Right cardiac atrium (tissue), 5 donors: Measurements from ENCODE around the gene FOXE3. TPM values are rescaled to one million over a fixed set of nuclear protein-coding genes. Genes with fewer than 3 reads are reported as not detected.
"Not testable (repeated sequence)": the region's sequence is repeated elsewhere in the genome, so short reads cannot be mapped to it uniquely, and the experiment has no call there.

Source experiments
- ATAC-seq, 2 donors: fragments of 200-7000 bp; cut with Tn5 transposase; one replicate each; pipeline versions ENCODE4 v1.8.0 to v1.9.1; 2020; ENCODE audit warnings: moderate library complexity in 2 of 2, mild to moderate bottlenecking in 1 of 2
- DNase-seq, 3 donors: peaks; one replicate each; pipeline ENCODE4 v3.0.0-alpha.2; 2020
- H3K27ac ChIP-seq: one replicate; pipeline ENCODE4 v1.5.1; 2013; ENCODE audit warnings: mild to moderate bottlenecking, low read length, control low read depth, moderate library complexity
- H3K27me3 ChIP-seq: one replicate; pipeline ENCODE4 v1.6.1; 2013; ENCODE audit not compliant: control insufficient read depth, insufficient read depth
- H3K4me1 ChIP-seq: one replicate; pipeline ENCODE4 v1.6.1; 2013; ENCODE audit warnings: low read length; ENCODE audit not compliant: control insufficient read depth, insufficient read depth
- H3K4me3 ChIP-seq: one replicate; pipeline ENCODE4 v1.5.1; 2013; ENCODE audit warnings: low read length, control low read depth
- H3K9me3 ChIP-seq: one replicate; pipeline ENCODE4 v1.6.1; 2013; ENCODE audit warnings: low read length; ENCODE audit not compliant: control insufficient read depth
- WGBS: extraction: QIAGEN DNeasy Blood & Tissue Kit; methylation state at CpG from one replicate; pipeline ENCODE4 v1.1.7; 2013; 5-methylcytosine and 5-hydroxymethylcytosine counted together
- intact Hi-C, 4 donors: fragments of 100-400 bp; cut with DNase I; formaldehyde crosslinking; loops; one replicate each; pipeline versions ENCODE4 v1.11.0 to v1.14.0; 2022 to 2023
- polyA plus RNA-seq: library from polyadenylated mRNA; stranded (reverse); fragments of 200-250 nt; gene quantifications from one replicate; pipeline ENCODE4 v1.2.3, GENCODE V29; 2013
- total RNA-seq, 4 donors: library from RNA; stranded (reverse); fragmentation: NEBNext Ultra II Directional; extraction: Animal tissue kit (Norgen Biotek cat#: 25700); gene quantifications; one replicate each; pipeline ENCODE4 v1.2.1, GENCODE V29; 2021
- donor health status: healthy with polysubstance abuse.
- donor health status: DM: no; HTN: yes; CAD: no.
- donor health status: DM: no; HTN: no; CAD: no.
- donor health status: DM: no; HTN: yes; CAD: no; lungs with severe emphysema.
- donor health status: DM: yes; HTN: yes; CAD: no.

FOXE3 gene
- total and polyA plus RNA-seq, 5 donors: not detected

GRCh38 chr1:47453910-47454309 lies 37.8 kb downstream of the FOXE3 start:
- H3K9me3 ChIP-seq, DNase-seq, H3K27me3 ChIP-seq, H3K4me3 ChIP-seq, H3K4me1 ChIP-seq, intact Hi-C loops, ATAC-seq, H3K27ac ChIP-seq: not testable (repeated sequence)
- WGBS: 83% methylated on average over 2 of the region's 2 CpGs

- H3K27me3 ChIP-seq: peaks cover 2% of the 10 kb centered on the region
- intact Hi-C loops: no loop called here
Observed at GRCh38 chr1:47456250-47456649, 40.2 kb downstream of the FOXE3 start.

GRCh38 chr1:47457547-47457946 lies 41.5 kb downstream of the FOXE3 start:
- H3K4me1 ChIP-seq, intact Hi-C loops, H3K9me3 ChIP-seq, H3K27ac ChIP-seq, H3K4me3 ChIP-seq, DNase-seq, ATAC-seq, H3K27me3 ChIP-seq: not testable (repeated sequence)
- WGBS: 77% methylated on average over 16 of the region's 16 CpGs

More at GRCh38 chr1:47456250-47456649, 40.2 kb downstream of the FOXE3 start:
- H3K4me1 ChIP-seq: no peaks in the 10 kb centered on the region
- no peak overlapping the region for H3K27ac ChIP-seq
- no peak overlapping the region for H3K4me3 ChIP-seq
- WGBS: 82% methylated on average over 4 of the region's 4 CpGs
- ATAC-seq: no peak
- H3K9me3 ChIP-seq: no peaks in the 10 kb centered on the region
- DNase-seq: no peak

- no peak overlapping the region for H3K4me3 ChIP-seq
- ATAC-seq (no peak), DNase-seq (no peak)
- no peaks in the 10 kb centered on the region for H3K9me3 ChIP-seq
- H3K4me1 ChIP-seq: no peaks in the 10 kb centered on the region
- H3K27me3 ChIP-seq: peaks cover 6% of the 10 kb centered on the region
- H3K27ac ChIP-seq: no peak overlapping the region
- intact Hi-C loops: no loop called here
- WGBS: 31% methylated on average over 11 of the region's 11 CpGs
Observed at GRCh38 chr1:47459253-47459788, 43.2 kb downstream of the FOXE3 start.

- WGBS: 16% methylated on average over 5 of the region's 5 CpGs
- Histone ChIP-seq H3K27me3 (peaks cover 6% of the 10 kb centered on the region), H3K9me3 (no peaks in the 10 kb centered on the region), H3K27ac (no peak overlapping the region), H3K4me1 (no peaks in the 10 kb centered on the region), H3K4me3 (no peak overlapping the region)
- DNase-seq (no peak), ATAC-seq (no peak)
- intact Hi-C loops: no loop called here
Observed at GRCh38 chr1:47460040-47460439, 44.0 kb downstream of the FOXE3 start.

GRCh38 chr1:47460456-47460855 lies 44.4 kb downstream of the FOXE3 start:
- Histone ChIP-seq H3K9me3 (no peaks in the 10 kb centered on the region), H3K4me1 (no peaks in the 10 kb centered on the region), H3K4me3 (no peak overlapping the region), H3K27ac (no peak overlapping the region), H3K27me3 (peaks cover 6% of the 10 kb centered on the region)
- ATAC-seq (no peak), DNase-seq (no peak)
- intact Hi-C loops: no loop called here

GRCh38 chr1:47465605-47466004 lies 49.5 kb downstream of the FOXE3 start:
- WGBS: 39% methylated on average over 3 of the region's 3 CpGs
- intact Hi-C loops: no loop called here
- no peak for DNase-seq
- H3K4me1 ChIP-seq: no peaks in the 10 kb centered on the region
- no peak for ATAC-seq
- H3K27me3 ChIP-seq: peaks cover 8% of the 10 kb centered on the region
- no peak overlapping the region for H3K27ac ChIP-seq
- H3K4me3 ChIP-seq: no peak overlapping the region
- H3K9me3 ChIP-seq: no peaks in the 10 kb centered on the region

Other genes with a start within 250 kb of the FOXE3 start
- gene PDZK1IP1, start 226.2 kb upstream of the FOXE3 start, total RNA-seq: under 1 TPM in 1 of 4 donors, not detected in 3; 0.48 TPM
- gene PDZK1IP1, start 226.2 kb upstream of the FOXE3 start, polyA plus RNA-seq: 0.23 TPM
- 1 to 10 TPM; 3.6 to 3.9 (median 3.9) TPM for gene TAL1, start 184.1 kb upstream of the FOXE3 start, total RNA-seq
- 3.3 TPM for gene TAL1, start 184.1 kb upstream of the FOXE3 start, polyA plus RNA-seq
- gene STIL, start 102.1 kb upstream of the FOXE3 start, total RNA-seq: under 1 TPM; 0.88 to 0.94 (median 0.89) TPM
- gene STIL, start 102.1 kb upstream of the FOXE3 start, polyA plus RNA-seq: 0.27 TPM
- gene CMPK1, start 82.5 kb upstream of the FOXE3 start, total RNA-seq: 100 to 1,000 TPM in 1 of 4 donors, 10 to 100 TPM in 3; 77.1 to 103 (median 80.0) TPM
- 53.6 TPM for gene CMPK1, start 82.5 kb upstream of the FOXE3 start, polyA plus RNA-seq
- gene FOXD2, start 21.8 kb downstream of the FOXE3 start, total RNA-seq: under 1 TPM in 2 of 4 donors, not detected in 2; 0.06 to 0.08 TPM
- gene FOXD2, start 21.8 kb downstream of the FOXE3 start, polyA plus RNA-seq: 0.05 TPM